GM19238 (cell line): ENCODE results near the gene ST8SIA2.

Experiments
- DNase-seq: peaks from one replicate; pipeline ENCODE4 v3.0.0; 2011; ENCODE audit warnings: low spot score; ENCODE audit not compliant: insufficient read length

ST8SIA2 gene

GRCh38 chr15:92399271-92399950 is 5.7 kb downstream of the ST8SIA2 start:
- no peak for DNase-seq

- DNase-seq, result no peak
Measured at GRCh38 chr15:92400573-92400972, 6.9 kb downstream of the ST8SIA2 start.

GRCh38 chr15:92400980-92401787 is 7.5 kb downstream of the ST8SIA2 start:
- no peak for DNase-seq

- DNase-seq, result no peak
Measured at GRCh38 chr15:92402751-92403150, 9.1 kb downstream of the ST8SIA2 start.

- no peak for DNase-seq
Measured at GRCh38 chr15:92405942-92406341, 12.3 kb downstream of the ST8SIA2 start.

GRCh38 chr15:92407321-92407720 is 13.6 kb downstream of the ST8SIA2 start:
- DNase-seq, result no peak

- no peak for DNase-seq
Measured at GRCh38 chr15:92407916-92408315, 14.2 kb downstream of the ST8SIA2 start.

GRCh38 chr15:92409006-92409405 is 15.3 kb downstream of the ST8SIA2 start:
- no peak for DNase-seq

GRCh38 chr15:92409521-92409920 is 15.8 kb downstream of the ST8SIA2 start:
- no peak for DNase-seq

- no peak for DNase-seq
Measured at GRCh38 chr15:92410537-92410936, 16.9 kb downstream of the ST8SIA2 start.

- no peak for DNase-seq
Measured at GRCh38 chr15:92411256-92411655, 17.6 kb downstream of the ST8SIA2 start.

GRCh38 chr15:92413510-92413909 is 19.8 kb downstream of the ST8SIA2 start:
- DNase-seq, result no peak

- DNase-seq, result no peak
Measured at GRCh38 chr15:92415639-92416297, 22.1 kb downstream of the ST8SIA2 start.

GRCh38 chr15:92416557-92416956 is 22.9 kb downstream of the ST8SIA2 start:
- DNase-seq, result no peak

GRCh38 chr15:92417716-92418115 is 24.0 kb downstream of the ST8SIA2 start:
- no peak for DNase-seq

- DNase-seq, result no peak
Measured at GRCh38 chr15:92418864-92419263, 25.2 kb downstream of the ST8SIA2 start.

- no peak for DNase-seq
Measured at GRCh38 chr15:92421976-92422375, 28.3 kb downstream of the ST8SIA2 start.

GRCh38 chr15:92425578-92426225 is 32.0 kb downstream of the ST8SIA2 start:
- DNase-seq, result no peak

- DNase-seq, result no peak
Measured at GRCh38 chr15:92429378-92430068, 35.8 kb downstream of the ST8SIA2 start.

GRCh38 chr15:92430069-92430440 is 36.4 kb downstream of the ST8SIA2 start:
- DNase-seq, result no peak

- no peak for DNase-seq
Measured at GRCh38 chr15:92435145-92435544, 41.5 kb downstream of the ST8SIA2 start.
